B cell (primary cell): ENCODE data around the gene DNAH2.

Experiments
- CTCF ChIP-seq: fragments of 200-600 bp; IDR thresholded peaks from one replicate; pipeline ENCODE4 v1.8.0; 2022; ENCODE audit warnings: antibody characterized with exemption, mild to moderate bottlenecking
- EZH2 ChIP-seq: IDR thresholded peaks from 2 replicates; pipeline ENCODE4 v1.6.1; 2012; ENCODE audit warnings: borderline replicate concordance, low read depth, mild to moderate bottlenecking, moderate library complexity, low read length; ENCODE audit not compliant: insufficient read depth, poor library complexity, severe bottlenecking

GRCh38 chr17:7702776-7703175 is 14.8 kb upstream of the DNAH2 start:
- TF ChIP-seq CTCF = no peak
- no peak for TF ChIP-seq EZH2
